Measurements from ENCODE around the gene CSF3R. TPM values are rescaled to one million over a fixed set of nuclear protein-coding genes. Genes with fewer than 3 reads are reported as not detected.
A peak's percentile ranks its signal among the peaks of the same experiment; 100 is the strongest.
"Not testable (repeated sequence)": the region's sequence is repeated elsewhere in the genome, so short reads cannot be mapped to it uniquely, and the experiment has no call there.

Gene CSF3R
- total RNA-seq, 1 donor, result not detected

GRCh38 chr1:36503733-36504132 is 21.0 kb upstream of the CSF3R start:
- no peak for TF ChIP-seq CTCF (IDR thresholded peaks at IDR 0.05; ENCODE audit: insufficient read depth, low read depth, low read length)
- no peak for DNase-seq (ENCODE audit: low read depth)
- H3K4me3 ChIP-seq (ENCODE audit: low read depth, low read length), result no peak overlapping the region

- DNase-seq (ENCODE audit: low read depth), result no peak
- no peak for TF ChIP-seq CTCF (IDR thresholded peaks at IDR 0.05; ENCODE audit: insufficient read depth, low read depth, low read length)
- H3K4me3 ChIP-seq (ENCODE audit: low read depth, low read length), result no peak overlapping the region
These were observed 20.4 kb upstream of the CSF3R start for GRCh38 chr1:36503159-36503558.

GRCh38 chr1:36502616-36503015 is 19.9 kb upstream of the CSF3R start:
- no peak overlapping the region for H3K4me3 ChIP-seq (ENCODE audit: low read depth, low read length)
- TF ChIP-seq CTCF (IDR thresholded peaks at IDR 0.05; ENCODE audit: insufficient read depth, low read depth, low read length), result no peak
- DNase-seq (ENCODE audit: low read depth), result no peak

GRCh38 chr1:36501911-36502310 is 19.2 kb upstream of the CSF3R start:
- H3K4me3 ChIP-seq (ENCODE audit: low read depth, low read length); DNase-seq (ENCODE audit: low read depth): not testable (repeated sequence)

GRCh38 chr1:36497207-36497606 is 14.5 kb upstream of the CSF3R start:
- no peak for TF ChIP-seq CTCF (IDR thresholded peaks at IDR 0.05; ENCODE audit: insufficient read depth, low read depth, low read length)
- peak; percentile 14 for DNase-seq (ENCODE audit: low read depth)
- no peak overlapping the region for H3K4me3 ChIP-seq (ENCODE audit: low read depth, low read length)

- DNase-seq (ENCODE audit: low read depth), result no peak
- TF ChIP-seq CTCF (IDR thresholded peaks at IDR 0.05; ENCODE audit: insufficient read depth, low read depth, low read length), result no peak
These were observed 12.3 kb upstream of the CSF3R start for GRCh38 chr1:36494971-36495370.

GRCh38 chr1:36493524-36493923 is 10.8 kb upstream of the CSF3R start:
- H3K4me3 ChIP-seq (ENCODE audit: low read depth, low read length), result no peak overlapping the region
- TF ChIP-seq CTCF (IDR thresholded peaks at IDR 0.05; ENCODE audit: insufficient read depth, low read depth, low read length), result no peak
- DNase-seq (ENCODE audit: low read depth), result no peak

More at GRCh38 chr1:36494971-36495370, 12.3 kb upstream of the CSF3R start:
- H3K4me3 ChIP-seq (ENCODE audit: low read depth, low read length), result no peak overlapping the region

Data from fibroblast of villous mesenchyme (primary cell).